Endometrial microvascular endothelial cells (primary cell): ENCODE data around the gene TAF11. TPM values are rescaled to one million over a fixed set of nuclear protein-coding genes. Genes with fewer than 3 reads are reported as not detected.
"Not testable (repeated sequence)": the region's sequence is repeated elsewhere in the genome, so short reads cannot be mapped to it uniquely, and the experiment has no call there.

ENCODE experiments used
- in situ Hi-C: cut with HindIII; loops from 2 replicates; pipeline ENCODE4 v1.10.0; 2017; ENCODE audit warnings: low sequenced_read_pairs, low pct_unique_long_range_greater_than_20kb; ENCODE audit errors: inconsistent ontology term
- total RNA-seq: library from RNA; depleted of rRNA; stranded (reverse); fragments of >200 nt; gene quantifications from one replicate; pipeline ENCODE4 v1.2.3, GENCODE V29; 2015; ENCODE audit errors: inconsistent ontology term

TAF11 gene
- total RNA-seq, 1 donor from 2014 or later, result 37.4 TPM

DNA sequence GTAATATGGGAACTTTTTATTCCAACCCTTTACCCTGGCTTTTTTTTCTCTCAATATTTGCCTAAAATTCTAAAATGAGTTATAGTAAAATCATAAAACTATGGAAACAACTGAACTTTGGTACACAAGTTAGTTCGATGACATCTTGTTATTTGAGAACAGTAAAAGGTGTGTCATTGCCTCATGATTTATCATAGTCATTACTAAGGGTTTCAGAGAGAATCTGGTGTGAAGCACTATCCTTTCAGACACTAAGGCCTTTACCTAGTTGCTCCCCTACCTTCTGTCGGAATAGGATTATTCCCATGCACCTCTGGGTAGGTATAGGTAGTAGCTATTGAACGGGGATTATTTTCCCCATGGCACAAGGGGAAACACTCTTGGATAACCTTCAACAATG lies 11.4 kb downstream of the TAF11 start:
- in situ Hi-C loops, result no loop called here

DNA sequence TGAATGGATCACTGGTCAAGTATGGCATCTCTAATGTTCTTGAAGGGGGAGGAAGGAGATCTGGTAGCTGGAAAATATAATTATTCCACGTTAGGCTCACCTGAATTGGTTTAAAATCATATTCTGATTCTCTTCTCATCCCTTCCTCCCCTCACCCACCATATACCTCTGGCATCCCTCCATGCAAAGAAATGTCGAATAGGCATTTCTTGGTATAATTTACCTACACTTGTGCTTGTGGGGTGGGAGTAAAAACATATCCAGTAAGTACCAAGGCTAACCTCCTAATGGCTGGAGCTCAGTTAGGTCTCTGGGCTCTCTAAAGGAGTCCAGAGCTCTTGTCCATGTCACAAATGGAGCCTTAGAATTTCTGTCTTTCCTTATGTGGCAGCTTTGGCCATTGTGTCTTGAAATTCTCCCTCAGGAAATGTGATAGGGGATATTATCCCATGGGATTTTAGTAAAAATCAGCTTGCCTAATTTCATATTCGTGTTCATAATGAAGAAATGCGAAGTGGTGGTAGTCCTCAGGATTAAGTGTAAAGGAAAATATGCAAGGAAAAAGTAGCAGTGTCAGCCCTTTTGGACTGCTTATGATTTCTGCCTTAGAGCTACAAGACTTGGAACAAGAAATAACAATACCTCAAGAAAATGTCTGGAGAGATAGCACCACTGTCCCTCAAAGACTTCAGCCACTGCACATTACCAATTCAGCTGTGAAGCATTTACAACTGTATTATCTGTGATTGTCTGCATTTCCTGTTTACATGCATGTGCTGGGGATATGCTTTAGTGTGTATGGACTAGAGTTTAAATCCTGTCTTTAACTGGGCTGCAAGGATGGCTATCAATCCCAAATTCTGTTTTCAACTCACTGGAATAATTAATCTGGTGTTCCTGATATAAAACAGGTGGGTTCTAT lies 12.3 kb downstream of the TAF11 start:
- in situ Hi-C loops, result no loop called here

DNA sequence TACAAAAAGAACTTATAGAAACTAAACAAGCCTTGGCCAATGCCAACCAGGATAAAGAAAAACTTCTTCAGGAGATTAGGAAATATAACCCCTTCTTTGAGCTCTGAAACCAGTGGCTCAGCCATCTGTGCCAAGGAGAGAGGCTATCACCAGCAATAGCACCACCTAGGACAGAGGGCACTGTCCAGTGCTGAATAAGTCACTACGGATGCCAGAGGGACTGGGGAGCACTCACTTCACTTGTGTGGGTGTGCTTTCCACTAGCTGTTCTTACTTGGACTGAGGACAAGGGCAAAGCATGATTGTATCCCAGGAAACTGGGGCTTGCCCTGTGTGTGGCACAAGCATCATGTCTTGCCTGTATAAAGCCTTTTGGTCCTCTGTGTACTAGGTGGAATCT lies 15.5 kb downstream of the TAF11 start:
- in situ Hi-C loops, result no loop called here

DNA sequence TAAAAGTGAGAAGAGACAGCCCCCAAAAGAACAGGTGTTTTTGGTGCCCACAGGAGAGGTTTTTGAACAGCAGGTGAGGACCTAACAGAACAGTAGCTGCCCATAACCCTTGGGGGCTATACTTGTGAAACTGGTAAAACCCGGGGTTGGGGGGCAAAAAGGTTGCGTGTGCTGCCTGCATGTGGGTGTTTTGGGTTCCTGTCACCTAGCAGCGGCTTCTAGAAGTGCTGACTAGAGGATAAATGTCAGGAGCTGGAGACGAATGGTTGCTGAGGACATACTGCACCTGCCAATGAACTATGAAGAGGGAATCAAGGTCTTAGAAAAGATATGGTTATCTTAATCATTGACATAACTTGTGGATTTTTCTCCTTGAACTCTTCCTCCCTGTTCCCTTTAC lies 16.0 kb downstream of the TAF11 start:
- in situ Hi-C loops, result no loop called here

- in situ Hi-C loops, result no loop called here
Measured at GRCh38 chr6:34867484-34867883, 20.4 kb downstream of the TAF11 start.

DNA sequence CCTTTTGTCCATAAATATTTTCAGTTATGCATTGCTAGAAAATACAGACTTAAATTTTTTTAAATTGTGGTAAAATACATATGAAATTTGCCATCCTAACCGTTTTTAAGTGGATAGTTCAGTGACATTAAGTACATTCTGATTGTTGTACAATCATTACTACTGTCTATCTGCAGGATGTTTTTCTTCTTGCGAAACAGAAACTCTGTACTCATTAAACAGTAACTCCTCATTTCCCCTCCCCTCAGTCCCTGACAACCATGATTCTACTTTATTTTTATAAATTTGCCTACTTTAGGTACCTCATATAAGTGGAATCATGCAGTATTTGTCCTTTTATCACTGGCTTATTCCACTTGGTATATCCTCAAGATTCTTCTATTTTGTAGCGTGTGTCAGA lies 21.3 kb downstream of the TAF11 start:
- in situ Hi-C loops, result no loop called here

DNA sequence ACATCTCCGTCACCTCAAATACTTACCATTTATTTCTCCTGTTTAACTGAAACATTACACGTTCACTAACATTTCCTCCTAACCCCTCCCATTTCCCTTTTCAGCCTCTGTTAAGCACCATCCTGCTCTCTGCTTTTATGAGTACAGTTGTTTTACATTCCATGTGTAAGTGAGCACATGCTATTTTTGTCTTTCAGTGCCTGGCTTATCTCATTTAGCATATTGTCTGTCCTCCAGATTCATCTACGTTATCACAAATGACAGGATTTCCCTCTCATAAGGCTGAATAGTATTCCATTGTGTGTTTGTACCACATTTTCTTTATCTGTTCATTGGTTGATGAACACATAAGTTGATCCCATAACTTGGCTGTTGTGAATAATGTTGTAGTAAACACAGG lies 22.7 kb downstream of the TAF11 start:
- in situ Hi-C loops, result no loop called here

GRCh38 chr6:34864007-34864406 lies 23.8 kb downstream of the TAF11 start:
- in situ Hi-C loops, result no loop called here

DNA sequence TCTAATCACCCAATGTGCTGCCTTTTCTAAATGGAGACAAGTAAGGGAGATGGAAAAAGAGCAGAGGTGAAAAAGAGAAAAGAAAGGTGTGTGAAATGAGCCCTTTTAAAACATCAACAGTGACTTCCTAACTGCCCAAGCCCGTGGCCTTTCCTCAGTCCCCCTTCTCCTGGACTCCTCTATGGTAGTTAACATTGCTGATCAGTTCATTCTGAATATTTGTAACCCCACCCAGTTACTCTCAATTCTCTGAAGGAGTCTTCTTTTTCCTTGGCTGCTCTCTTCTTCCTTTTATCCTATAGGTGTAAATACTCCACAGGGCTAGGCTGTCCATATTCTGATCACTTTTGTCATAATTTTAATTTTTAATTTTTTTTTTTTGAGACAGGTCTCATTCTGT lies 27.1 kb downstream of the TAF11 start:
- in situ Hi-C loops, result no loop called here

DNA sequence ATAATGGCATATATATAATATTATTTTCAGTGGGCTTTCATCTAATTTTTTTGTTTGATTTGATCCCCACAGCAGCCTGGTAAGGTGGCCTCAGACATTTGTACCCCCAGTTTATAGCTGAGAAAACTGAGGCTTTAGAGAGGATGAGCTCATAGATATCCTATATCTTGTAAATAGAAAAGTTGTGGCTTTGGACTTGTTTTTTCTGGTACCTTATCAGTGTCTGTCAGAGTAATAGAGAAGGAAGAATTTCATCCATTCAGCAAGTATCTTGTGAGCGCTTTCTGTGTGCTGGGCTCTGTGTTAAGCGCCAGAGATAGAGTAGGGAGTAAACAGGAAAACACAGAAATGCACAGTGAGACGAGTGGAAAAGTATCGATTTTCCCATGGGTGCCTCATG lies 27.9 kb downstream of the TAF11 start:
- in situ Hi-C loops, result no loop called here

DNA sequence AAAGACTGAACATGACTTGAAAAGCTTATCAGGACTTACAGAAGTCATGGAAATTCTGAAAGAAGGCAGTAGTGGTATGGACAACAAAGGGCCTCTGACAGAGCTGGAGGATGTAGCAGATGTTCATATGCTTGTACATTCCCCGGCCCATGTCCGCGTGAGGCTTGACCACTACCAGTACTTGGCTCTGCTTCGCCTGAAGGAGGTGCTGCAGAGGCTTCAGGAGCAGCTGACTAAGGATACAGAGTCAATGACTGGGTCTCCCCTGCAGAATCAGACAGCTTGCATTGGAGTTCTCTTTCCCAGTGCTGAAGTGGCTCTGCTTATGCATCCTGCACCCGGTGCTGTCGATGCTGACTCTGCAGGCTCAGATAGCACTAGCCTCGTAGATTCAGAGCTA lies 29.2 kb downstream of the TAF11 start:
- in situ Hi-C loops, result no loop called here

GRCh38 chr6:34855463-34855862 lies 32.4 kb downstream of the TAF11 start:
- in situ Hi-C loops, result no loop called here

DNA sequence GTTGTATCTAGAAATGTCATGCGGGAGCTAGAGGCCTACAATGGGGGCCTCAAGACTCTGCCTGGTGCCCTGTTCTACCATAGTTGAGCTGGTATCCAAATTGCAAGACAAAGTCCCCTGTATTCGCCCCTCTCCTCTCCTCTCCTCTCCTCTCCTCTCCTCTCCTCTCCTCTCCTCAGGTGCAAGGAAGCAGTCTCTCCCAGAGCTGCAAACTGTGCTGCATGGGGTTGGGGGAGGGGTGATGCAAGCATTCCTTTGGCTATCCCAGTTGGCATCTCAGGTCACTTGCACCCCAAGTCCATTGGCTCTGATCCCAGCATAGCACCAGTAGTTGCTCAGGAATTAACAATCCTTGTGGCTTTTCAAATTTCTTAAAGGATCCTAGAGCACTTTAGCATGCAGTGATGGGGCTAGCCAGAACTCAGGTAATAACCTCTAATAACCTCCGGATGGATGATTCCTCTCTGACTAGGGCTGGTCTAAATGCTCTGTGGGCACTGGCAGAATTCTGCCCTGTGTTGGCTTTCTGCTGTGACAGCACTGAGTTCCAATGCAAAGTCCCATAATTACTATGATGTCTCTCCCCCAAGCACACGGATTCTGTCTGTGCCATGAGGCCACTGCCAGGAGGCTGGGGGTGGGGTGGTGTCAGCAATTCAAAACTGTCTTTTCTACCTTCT lies 35.3 kb downstream of the TAF11 start:
- in situ Hi-C loops, result no loop called here

DNA sequence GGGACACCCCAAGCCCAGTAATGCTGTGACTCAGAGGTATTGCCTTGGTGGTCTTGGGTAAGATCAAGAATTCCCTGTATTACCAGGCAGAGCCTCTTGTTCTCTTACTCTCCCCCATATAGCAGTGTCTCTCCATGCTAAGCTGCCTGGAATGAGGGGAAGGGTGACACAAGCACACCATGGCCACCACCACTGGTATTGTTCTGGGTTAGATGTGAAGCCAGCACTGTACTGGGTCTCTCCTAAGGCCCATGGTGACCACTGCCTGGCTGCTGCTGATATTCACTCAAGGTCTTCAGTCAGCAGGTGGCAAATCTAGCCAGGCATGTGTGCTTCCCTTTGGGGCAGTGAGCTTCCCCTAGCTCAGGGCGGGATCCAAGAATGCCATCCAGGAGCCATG lies 36.5 kb downstream of the TAF11 start:
- in situ Hi-C loops, result no loop called here

GRCh38 chr6:34849066-34849465 lies 38.8 kb downstream of the TAF11 start:
- in situ Hi-C loops, result not testable (repeated sequence)

GRCh38 chr6:34839666-34840352 lies 48.0 kb downstream of the TAF11 start:
- in situ Hi-C loops, result no loop called here

GRCh38 chr6:34837528-34837927 lies 50.3 kb downstream of the TAF11 start:
- in situ Hi-C loops, result no loop called here

GRCh38 chr6:34836451-34836850 lies 51.4 kb downstream of the TAF11 start:
- in situ Hi-C loops, result no loop called here

DNA sequence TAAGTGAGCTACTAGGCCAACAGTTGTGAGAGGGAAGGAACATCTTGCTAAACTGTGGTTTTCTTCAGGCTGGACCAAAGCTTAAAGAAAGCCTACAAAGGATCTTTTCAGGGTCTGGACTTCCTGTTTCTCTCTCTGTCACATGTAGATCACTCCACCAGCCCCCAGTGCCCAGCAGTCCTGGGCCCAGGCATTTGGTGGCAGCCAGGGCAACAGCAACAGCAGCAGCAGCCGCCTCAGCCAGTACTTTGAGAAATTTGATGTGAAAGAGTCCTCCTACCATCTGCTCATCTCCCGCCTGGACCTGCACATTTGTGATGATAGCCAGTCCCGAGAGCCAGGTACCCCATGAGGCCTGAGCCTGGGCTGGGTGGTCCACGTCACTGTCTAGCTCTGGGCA lies 51.8 kb downstream of the TAF11 start:
- in situ Hi-C loops, result no loop called here
